OCI-LY1 (cell line): ENCODE results near the gene ERCC4.

Experiments
- H2AFZ ChIP-seq: fragments of 200-600 bp; sonication (generic), shearing (Covaris generic); 2 replicates; pipeline ENCODE4 v1.6.0; 2014; ENCODE audit warnings: antibody characterized with exemption, mild to moderate bottlenecking, low read length
- H3F3A ChIP-seq: fragments of 200-600 bp; sonication (generic), shearing (Covaris generic); 2 replicates; pipeline ENCODE4 v1.6.0; 2014; ENCODE audit warnings: mild to moderate bottlenecking, antibody characterized with exemption, low read length, moderate library complexity; ENCODE audit not compliant: insufficient read depth
- H3K27ac ChIP-seq: fragments of 200-600 bp; sonication (generic); 2 replicates; pipeline ENCODE4 v1.5.1; 2014; ENCODE audit warnings: low read length, mixed run types, mild to moderate bottlenecking, low read depth; ENCODE audit not compliant: poor library complexity, severe bottlenecking
- H3K27me3 ChIP-seq: fragments of 200-600 bp; sonication (generic); 2 replicates; pipeline ENCODE4 v1.6.0; 2014; ENCODE audit warnings: antibody characterized with exemption, mild to moderate bottlenecking, low read length, moderate library complexity; ENCODE audit not compliant: insufficient read depth
- H3K36me3 ChIP-seq: fragments of 200-600 bp; sonication (generic); 2 replicates; pipeline ENCODE4 v1.6.1; 2014; ENCODE audit warnings: mild to moderate bottlenecking, antibody characterized with exemption, low read length, moderate library complexity, mixed read lengths; ENCODE audit not compliant: insufficient read depth
- H3K4me1 ChIP-seq: fragments of 200-600 bp; sonication (generic); 2 replicates; pipeline ENCODE4 v1.5.1; 2014; ENCODE audit warnings: mild to moderate bottlenecking, low read length, moderate library complexity; ENCODE audit not compliant: insufficient read depth, severe bottlenecking
- H3K4me2 ChIP-seq: fragments of 200-600 bp; sonication (generic), shearing (Covaris generic); 2 replicates; pipeline ENCODE4 v1.6.1; 2014; ENCODE audit warnings: low read length
- H3K4me3 ChIP-seq: fragments of 200-600 bp; sonication (generic); 2 replicates; pipeline ENCODE4 v1.5.1; 2014; ENCODE audit warnings: low read length, low read depth, mild to moderate bottlenecking, mixed read lengths; ENCODE audit not compliant: poor library complexity, severe bottlenecking
- H3K79me2 ChIP-seq: fragments of 200-600 bp; shearing (Covaris generic); 2 replicates; pipeline ENCODE4 v1.6.1; 2016; ENCODE audit warnings: mixed run types, low read length, mixed read lengths; ENCODE audit not compliant: insufficient read depth
- H3K9ac ChIP-seq: fragments of 200-600 bp; sonication (generic), shearing (Covaris generic); 2 replicates; pipeline ENCODE4 v1.6.1; 2014; ENCODE audit warnings: mild to moderate bottlenecking, low read length, mixed read lengths
- H3K9me2 ChIP-seq: fragments of 200-600 bp; sonication (generic), shearing (Covaris generic); 2 replicates; pipeline ENCODE4 v1.6.1; 2014; ENCODE audit warnings: low read depth, mild to moderate bottlenecking, low read length, mixed read lengths
- H3K9me3 ChIP-seq: fragments of 200-600 bp; shearing (Covaris generic); 2 replicates; pipeline ENCODE4 v1.6.1; 2014; ENCODE audit warnings: low read length, mixed read lengths
- H4K20me1 ChIP-seq: fragments of 200-600 bp; sonication (generic), shearing (Covaris generic); 2 replicates; pipeline ENCODE4 v1.6.0; 2016; ENCODE audit warnings: mild to moderate bottlenecking, low read length; ENCODE audit not compliant: insufficient read depth
- CTCF ChIP-seq: fragments of 200-600 bp; sonication (generic), shearing (Covaris generic); IDR thresholded peaks from 2 replicates; pipeline ENCODE4 v1.5.1; 2017; ENCODE audit warnings: mild to moderate bottlenecking, antibody characterized with exemption, low read length, moderate library complexity, mixed read lengths
- EZH2 ChIP-seq: fragments of 200-600 bp; sonication (generic), shearing (Covaris generic); IDR thresholded peaks from 2 replicates; pipeline ENCODE4 v1.8.0; 2017; ENCODE audit warnings: borderline replicate concordance, mixed run types, mild to moderate bottlenecking, antibody characterized with exemption, low read length, moderate library complexity, mixed read lengths

ERCC4 gene

GRCh38 chr16:13896543-13897182 is 23.3 kb upstream of the ERCC4 start:
- H3K27me3 ChIP-seq: no peaks in the 10 kb centered on the region
- no peaks in the 10 kb centered on the region for H3K4me1 ChIP-seq
- H3K9ac ChIP-seq: no peak overlapping the region
- H3K79me2 ChIP-seq: no peaks in the 10 kb centered on the region
- H3K27ac ChIP-seq: no peak overlapping the region
- H3F3A ChIP-seq: no peaks in the 10 kb centered on the region
- H3K9me2 ChIP-seq: no peaks in the 10 kb centered on the region
- no peak for TF ChIP-seq EZH2
- TF ChIP-seq CTCF: peak; percentile 52; the same call in 1 of the 2 replicates
- H3K4me3 ChIP-seq: no peak overlapping the region
- H3K4me2 ChIP-seq: no peak overlapping the region
- H2AFZ ChIP-seq: no peak overlapping the region
- no peaks in the 10 kb centered on the region; the same call in 1 of the 2 replicates for H3K36me3 ChIP-seq
- H4K20me1 ChIP-seq: no peaks in the 10 kb centered on the region
- no peaks in the 10 kb centered on the region for H3K9me3 ChIP-seq

GRCh38 chr16:13897806-13898205 is 22.1 kb upstream of the ERCC4 start:
- Histone ChIP-seq H2AFZ (no peak overlapping the region), H3K79me2 (no peaks in the 10 kb centered on the region), H3F3A (no peaks in the 10 kb centered on the region), H3K27ac (no peak overlapping the region), H3K4me1 (no peaks in the 10 kb centered on the region), H3K36me3 (no peaks in the 10 kb centered on the region; the same call in 1 of the 2 replicates), H3K27me3 (no peaks in the 10 kb centered on the region), H3K9ac (no peak overlapping the region), H3K9me2 (no peaks in the 10 kb centered on the region), H3K9me3 (no peaks in the 10 kb centered on the region), H4K20me1 (no peaks in the 10 kb centered on the region), H3K4me2 (no peak overlapping the region), H3K4me3 (no peak overlapping the region)
- TF ChIP-seq CTCF: no peak
- no peak for TF ChIP-seq EZH2

- H3K9me3 ChIP-seq: no peaks in the 10 kb centered on the region
- H3K27me3 ChIP-seq: no peaks in the 10 kb centered on the region
- no peaks in the 10 kb centered on the region for H3K9me2 ChIP-seq
- H3K79me2 ChIP-seq: no peaks in the 10 kb centered on the region
- H3K9ac ChIP-seq: no peak overlapping the region
- no peaks in the 10 kb centered on the region for H3K4me1 ChIP-seq
- no peaks in the 10 kb centered on the region for H4K20me1 ChIP-seq
- no peak overlapping the region for H3K4me3 ChIP-seq
- no peak for TF ChIP-seq EZH2
- TF ChIP-seq CTCF: no peak
- H3K36me3 ChIP-seq: no peaks in the 10 kb centered on the region; the same call in 1 of the 2 replicates
- no peaks in the 10 kb centered on the region for H3F3A ChIP-seq
- H3K27ac ChIP-seq: no peak overlapping the region
- H3K4me2 ChIP-seq: no peak overlapping the region
- no peak overlapping the region for H2AFZ ChIP-seq
Observed at GRCh38 chr16:13898233-13898632, 21.7 kb upstream of the ERCC4 start.
